IPS-11a (cell line): ENCODE results near the gene TMEM115.

Experiments
- H3K4me3 ChIP-seq: one replicate; pipeline ENCODE4 v1.5.1; 2013; ENCODE audit warnings: low read depth, low read length, control low read depth

Gene TMEM115

GRCh38 chr3:50378757-50379156 lies 19.4 kb upstream of the TMEM115 start:
- no peak overlapping the region for H3K4me3 ChIP-seq

- no peak overlapping the region for H3K4me3 ChIP-seq
Observed at GRCh38 chr3:50378024-50378423, 18.7 kb upstream of the TMEM115 start.

DNA sequence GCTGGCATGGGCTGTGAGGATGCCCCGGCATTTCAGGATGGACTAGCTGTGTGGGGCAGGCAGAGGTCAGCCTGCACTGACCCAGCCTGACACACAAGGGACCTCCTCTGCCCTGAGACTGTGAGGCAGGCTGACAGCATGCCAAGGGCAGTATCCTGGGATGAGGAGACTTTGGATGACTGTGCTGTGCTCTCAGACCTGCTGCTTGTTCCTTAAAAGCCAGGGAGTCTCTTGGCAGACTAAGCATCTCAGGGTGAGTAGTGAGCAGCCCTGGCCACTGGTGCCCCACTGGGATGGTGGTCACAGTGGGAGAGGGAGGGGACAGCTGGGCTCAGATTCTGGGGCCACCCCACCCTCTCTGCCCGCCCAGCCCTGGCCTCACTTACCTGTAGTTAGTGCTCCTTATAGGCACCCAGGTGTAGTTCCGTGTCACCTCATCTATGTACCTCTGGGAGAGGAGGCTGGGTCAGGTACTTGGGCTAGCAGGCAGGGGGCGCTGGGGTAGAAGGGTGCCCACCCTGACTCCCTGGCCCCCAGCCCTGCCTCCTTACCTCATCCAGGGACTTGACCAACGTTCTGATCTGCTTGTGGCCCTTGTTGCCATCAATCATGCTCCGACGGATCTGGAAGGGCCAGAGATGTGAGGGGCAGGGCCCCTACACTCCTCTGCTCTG lies 16.1 kb upstream of the TMEM115 start:
- no peak overlapping the region for H3K4me3 ChIP-seq

DNA sequence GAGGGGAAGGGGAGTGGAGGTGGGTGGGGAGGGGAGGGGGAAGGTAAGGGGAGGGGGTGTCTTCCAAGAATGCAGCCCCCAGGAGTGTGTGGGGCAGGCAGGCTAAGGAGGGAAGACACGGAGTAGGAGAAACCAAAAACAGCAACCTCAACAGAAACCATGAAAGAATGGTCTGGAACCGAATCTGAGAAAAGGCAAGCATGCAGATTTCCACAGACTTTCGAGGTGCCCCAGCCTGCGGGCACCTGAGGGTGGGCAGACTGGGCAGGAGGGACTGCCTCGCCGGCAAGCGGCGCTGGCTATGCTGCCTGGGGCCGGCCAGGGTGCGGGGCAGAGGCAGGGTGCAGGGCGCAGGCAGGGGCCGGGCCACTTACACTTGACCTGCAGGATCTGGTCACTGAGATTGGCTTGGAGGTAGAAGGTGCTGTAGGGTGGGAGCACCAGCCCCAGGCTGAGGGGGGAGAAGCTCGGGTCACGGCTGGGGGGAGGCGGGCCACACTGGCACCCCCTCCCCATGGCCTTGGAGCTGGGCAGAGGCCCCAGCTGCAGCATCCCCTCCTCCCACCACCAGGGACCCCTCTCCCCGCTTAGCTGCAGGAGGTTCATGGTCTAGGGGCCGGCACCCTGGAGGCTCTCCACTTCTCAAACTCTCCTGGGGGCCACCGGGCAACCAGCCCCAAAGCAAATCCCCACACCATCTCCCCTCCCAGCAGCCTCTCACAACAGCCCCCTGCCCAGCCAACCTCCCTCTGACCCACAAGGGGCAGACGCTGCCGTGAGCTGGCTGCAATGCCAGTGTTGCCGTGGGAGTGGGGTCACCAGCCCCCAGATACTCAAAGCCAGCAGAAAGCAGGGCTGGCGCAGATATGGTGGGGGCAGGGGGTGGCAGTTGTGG lies 15.3 kb upstream of the TMEM115 start:
- H3K4me3 ChIP-seq: no peak overlapping the region

GRCh38 chr3:50373146-50374051 lies 14.1 kb upstream of the TMEM115 start:
- H3K4me3 ChIP-seq: no peak overlapping the region

DNA sequence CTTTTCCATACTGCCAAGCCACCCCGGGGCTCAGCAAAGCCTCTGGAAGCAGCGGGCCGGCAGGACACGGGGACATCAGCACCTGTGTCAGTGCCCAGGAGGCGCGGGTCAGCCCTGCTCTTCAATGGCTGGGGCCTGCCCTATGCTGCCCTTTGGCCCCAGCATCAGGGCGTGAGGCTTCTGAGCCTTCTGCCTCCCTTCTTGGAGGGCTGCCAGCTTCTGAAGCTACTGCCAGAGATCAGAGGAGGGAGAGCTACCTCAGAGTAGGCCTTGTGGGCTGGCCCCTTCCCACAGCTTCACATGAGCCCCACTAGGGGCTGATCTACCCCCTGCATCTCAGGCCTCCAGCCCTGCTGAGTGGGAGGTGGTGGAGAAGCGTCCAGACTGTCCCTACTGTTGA lies 13.0 kb upstream of the TMEM115 start:
- H3K4me3 ChIP-seq: no peak overlapping the region

DNA sequence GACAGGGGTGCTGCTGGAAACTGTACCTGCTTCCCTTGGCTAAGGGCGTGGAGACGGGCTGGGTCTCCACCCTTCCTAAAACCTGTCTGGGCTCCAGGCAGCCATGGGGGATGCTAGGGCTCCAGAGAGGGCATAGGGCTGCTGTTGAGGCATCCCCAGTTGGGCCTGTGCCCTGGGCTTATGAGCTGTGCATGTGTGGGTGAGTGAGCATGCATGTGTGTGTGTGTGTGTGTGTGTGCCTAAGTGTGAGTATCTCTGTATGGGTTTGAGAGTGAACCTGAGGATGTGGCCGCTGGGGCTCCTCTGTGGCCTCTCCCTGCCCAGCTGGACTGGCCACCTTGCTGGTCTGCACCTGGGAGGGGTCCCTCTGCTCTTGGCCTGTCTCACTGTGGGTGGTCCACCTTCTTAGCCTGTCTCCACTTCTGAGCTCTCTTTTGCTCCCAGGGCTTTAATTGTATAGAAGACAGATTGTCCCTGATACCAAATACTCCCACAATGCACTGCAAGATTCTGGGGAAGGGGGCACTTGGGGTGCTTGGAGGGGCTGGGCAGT lies 11.9 kb upstream of the TMEM115 start:
- no peak overlapping the region for H3K4me3 ChIP-seq

GRCh38 chr3:50370594-50370993 lies 11.3 kb upstream of the TMEM115 start:
- H3K4me3 ChIP-seq: no peak overlapping the region

DNA sequence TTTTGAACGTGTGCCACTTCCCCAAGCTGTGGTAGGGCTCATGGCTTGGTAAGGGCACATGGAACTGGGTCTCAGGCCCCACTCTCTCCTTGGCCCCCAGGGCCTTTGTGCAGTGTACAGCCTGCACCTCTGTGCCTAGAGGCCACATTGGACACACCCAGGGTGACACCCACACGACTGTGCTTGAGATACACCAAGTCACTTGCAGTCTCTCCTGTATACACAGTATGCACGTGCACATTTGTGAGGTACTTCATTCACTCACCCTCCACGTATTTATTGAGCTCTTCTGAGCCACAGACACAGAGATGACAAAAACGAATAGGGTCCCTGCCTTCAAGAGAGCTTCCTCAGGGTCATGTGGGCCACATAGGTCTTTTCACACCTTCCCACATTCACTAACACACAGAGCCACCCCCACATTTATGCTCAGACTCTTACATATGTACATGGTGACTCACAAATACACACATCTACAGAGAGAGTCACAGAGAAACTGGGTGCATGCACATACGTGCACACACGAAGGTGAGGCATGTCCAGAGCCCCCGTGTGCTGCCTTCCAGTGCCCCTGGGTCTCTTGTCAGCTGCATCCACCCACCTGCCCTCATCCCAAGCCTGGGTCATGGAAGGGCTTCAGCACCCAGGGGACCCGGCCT lies 9.8 kb upstream of the TMEM115 start:
- no peak overlapping the region for H3K4me3 ChIP-seq

GRCh38 chr3:50365842-50366220 lies 6.5 kb upstream of the TMEM115 start:
- H3K4me3 ChIP-seq: peak overlapping the region; percentile 55

GRCh38 chr3:50365080-50365841 lies 5.9 kb upstream of the TMEM115 start:
- peak overlapping the region; percentile 55 for H3K4me3 ChIP-seq

DNA sequence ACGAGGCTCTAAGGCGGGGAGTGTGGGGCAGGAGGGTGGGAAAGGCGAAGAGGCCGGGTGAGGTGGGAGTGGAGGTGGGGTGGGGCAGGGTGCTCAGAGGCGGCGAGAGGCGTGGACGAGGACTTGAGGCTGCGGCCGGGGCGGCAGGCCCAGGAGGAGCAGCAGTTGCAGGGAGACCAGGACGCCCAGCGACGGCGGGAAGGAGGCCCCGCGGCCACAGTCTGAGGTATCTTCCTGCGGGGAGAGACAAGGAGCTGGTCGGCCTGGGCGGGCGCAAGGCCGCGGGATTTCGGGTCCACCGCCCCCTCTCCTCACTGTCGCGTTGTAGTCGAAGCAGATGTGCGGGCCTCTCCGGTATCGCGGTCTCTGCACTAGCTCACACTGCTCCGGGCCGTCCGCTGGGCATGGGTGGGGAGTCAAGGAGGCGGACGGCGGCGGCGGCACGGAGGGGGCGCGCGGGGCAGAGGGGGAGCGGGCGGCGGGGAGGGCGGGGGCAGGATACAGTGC lies 5.3 kb upstream of the TMEM115 start:
- peak overlapping the region; percentile 17 for H3K4me3 ChIP-seq

DNA sequence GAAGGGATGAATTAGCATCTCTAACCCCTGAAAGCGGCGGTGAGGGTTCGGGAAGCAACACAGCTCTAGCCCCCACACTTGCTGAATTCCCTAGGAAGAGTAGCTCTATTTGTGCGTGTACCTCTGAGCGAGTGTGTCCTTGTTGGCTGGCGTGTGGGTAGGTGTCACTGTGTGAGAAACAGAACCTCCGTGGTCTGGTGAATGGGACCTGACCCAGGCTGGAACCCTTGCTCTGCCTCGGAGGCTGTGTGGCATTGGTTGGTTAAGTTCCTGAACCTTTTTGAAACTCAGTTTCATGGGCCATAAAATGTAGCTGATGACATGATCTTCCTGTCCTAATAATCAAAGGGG lies 414 bp upstream of the TMEM115 start:
- H3K4me3 ChIP-seq: peak overlapping the region; percentile 30

DNA sequence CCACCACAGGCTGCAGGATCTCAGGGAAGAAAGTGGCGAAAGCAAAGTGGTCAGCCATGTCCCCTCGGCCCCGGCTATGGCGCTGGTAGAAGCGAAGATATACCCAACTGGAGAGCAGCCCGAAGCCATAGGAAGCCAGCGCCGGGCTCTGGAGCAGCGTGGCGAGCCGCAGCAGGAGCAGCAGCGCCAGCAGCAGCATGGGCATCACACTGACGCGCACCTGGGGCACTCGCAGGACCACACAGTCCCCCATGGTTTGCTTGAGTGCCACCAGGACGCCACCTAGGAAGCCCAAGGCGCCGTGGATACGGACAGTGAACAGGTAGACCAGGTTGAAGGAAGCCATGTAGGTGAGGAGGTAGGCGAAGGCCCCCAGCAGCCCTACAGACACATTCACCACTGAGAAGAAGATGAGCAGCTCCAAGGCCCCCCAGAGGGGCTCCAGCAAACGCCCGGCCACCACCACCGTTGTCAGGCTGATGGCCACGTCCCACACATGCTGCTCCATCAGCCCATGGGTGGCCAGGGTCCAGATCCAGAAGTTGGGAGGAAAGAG lies 888 bp downstream of the TMEM115 start:
- H3K4me3 ChIP-seq: peak overlapping the region; percentile 95

GRCh38 chr3:50357481-50357880 lies 1.8 kb downstream of the TMEM115 start:
- no peak overlapping the region for H3K4me3 ChIP-seq

- H3K4me3 ChIP-seq: no peak overlapping the region
Observed at GRCh38 chr3:50356553-50356952, 2.8 kb downstream of the TMEM115 start.

DNA sequence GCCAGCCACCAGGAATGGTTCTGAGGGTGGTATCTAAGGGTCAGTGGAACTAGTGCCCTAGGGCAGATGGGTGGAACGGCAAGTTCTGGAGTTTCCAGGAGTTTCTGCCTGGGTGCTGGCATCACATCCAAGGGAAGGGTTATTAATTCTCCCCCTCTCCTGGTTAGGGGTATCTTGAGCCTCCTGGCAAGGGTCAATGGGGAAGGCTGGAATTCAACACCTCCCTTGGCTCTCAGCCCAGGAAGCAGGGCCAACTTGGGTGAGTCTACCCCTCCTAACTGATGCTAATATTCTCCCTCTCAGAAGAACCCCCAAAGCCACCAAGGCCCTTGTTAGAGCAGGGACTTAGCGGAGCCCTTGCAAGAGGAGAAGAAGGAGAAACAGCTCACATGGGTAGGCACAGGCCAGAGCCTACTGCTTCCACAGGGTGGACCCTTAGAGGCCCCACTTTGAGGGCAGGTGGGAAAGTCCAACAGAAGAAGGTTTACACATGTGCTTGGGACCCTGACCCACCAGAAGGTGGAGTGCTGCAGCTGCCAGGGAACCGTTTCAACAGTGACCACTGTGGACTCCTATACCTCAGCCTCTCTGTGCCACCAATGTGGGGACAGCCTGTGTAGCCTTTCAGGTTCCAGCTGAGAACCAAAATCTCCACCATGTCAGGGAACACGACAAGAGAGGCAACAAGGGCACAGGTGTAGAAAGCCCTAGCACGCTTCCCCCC lies 3.3 kb downstream of the TMEM115 start:
- no peak overlapping the region for H3K4me3 ChIP-seq

DNA sequence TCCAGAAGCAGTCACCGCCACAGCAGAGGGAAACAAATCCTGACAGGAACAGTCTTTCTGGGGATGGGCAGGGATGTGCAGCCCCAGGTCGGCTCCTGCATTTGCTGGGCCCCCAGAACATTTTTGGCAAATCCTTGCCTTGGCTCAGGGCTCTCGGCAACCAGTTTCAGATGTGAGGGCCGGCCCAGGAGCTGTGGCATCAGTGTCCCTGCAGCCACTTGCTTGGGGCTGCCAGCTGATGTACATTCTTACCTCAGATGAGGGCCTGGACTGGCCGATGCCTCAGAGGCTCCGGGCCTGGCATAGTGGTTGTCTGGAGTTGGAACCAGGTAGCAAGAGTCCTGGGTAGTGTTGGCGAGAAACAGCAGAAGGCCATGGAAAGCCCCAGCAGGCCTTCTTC lies 4.5 kb downstream of the TMEM115 start:
- H3K4me3 ChIP-seq: no peak overlapping the region
